ENCODE measurements around the gene NRF1. TPM values are rescaled to one million over a fixed set of nuclear protein-coding genes. Genes with fewer than 3 reads are reported as not detected.

Gene NRF1
- total RNA-seq, 3 donors from 2014 or later = 13.3 to 21.8 (median 17.4) TPM

GRCh38 chr7:129762387-129762969 is 151.0 kb downstream of the NRF1 start:
- H3K36me3 ChIP-seq (ENCODE audit: low read depth) = no peaks in the 10 kb centered on the region
- DNase-seq (no peak), ATAC-seq (no peak)
- no peak for TF ChIP-seq CTCF (IDR thresholded peaks at IDR 0.05)
- H3K4me1 ChIP-seq (ENCODE audit: low read depth) = no peaks in the 10 kb centered on the region
- intact Hi-C loops (cut with DNase I, micrococcal nuclease) = no loop called here
- no peak overlapping the region for H3K4me3 ChIP-seq
- H3K9me3 ChIP-seq = no peaks in the 10 kb centered on the region

GRCh38 chr7:129764247-129765084 is 152.9 kb downstream of the NRF1 start:
- intact Hi-C loops (cut with DNase I, micrococcal nuclease) = no loop called here
- H3K36me3 ChIP-seq (ENCODE audit: low read depth) = no peaks in the 10 kb centered on the region

GRCh38 chr7:129765352-129765751 is 153.8 kb downstream of the NRF1 start:
- intact Hi-C loops (cut with DNase I, micrococcal nuclease) = no loop called here
- no peak for ATAC-seq
- no peak for DNase-seq
- H3K4me1 ChIP-seq (ENCODE audit: low read depth) = no peaks in the 10 kb centered on the region
- no peaks in the 10 kb centered on the region for H3K36me3 ChIP-seq (ENCODE audit: low read depth)
- no peaks in the 10 kb centered on the region for H3K9me3 ChIP-seq
- H3K4me3 ChIP-seq = no peak overlapping the region
- TF ChIP-seq CTCF (IDR thresholded peaks at IDR 0.05) = no peak

More at GRCh38 chr7:129764247-129765084, 152.9 kb downstream of the NRF1 start:
- DNase-seq = no peak
- H3K4me1 ChIP-seq (ENCODE audit: low read depth) = no peaks in the 10 kb centered on the region
- no peaks in the 10 kb centered on the region for H3K9me3 ChIP-seq
- no peak overlapping the region for H3K4me3 ChIP-seq
- no peak for TF ChIP-seq CTCF (IDR thresholded peaks at IDR 0.05)
- ATAC-seq = no peak

- no peak for DNase-seq
- TF ChIP-seq CTCF (IDR thresholded peaks at IDR 0.05) = no peak
- intact Hi-C loops (cut with DNase I, micrococcal nuclease) = no loop called here
- ATAC-seq = no peak
- H3K4me1 ChIP-seq (ENCODE audit: low read depth) = no peaks in the 10 kb centered on the region
- no peaks in the 10 kb centered on the region for H3K9me3 ChIP-seq
- no peak overlapping the region for H3K4me3 ChIP-seq
- no peaks in the 10 kb centered on the region for H3K36me3 ChIP-seq (ENCODE audit: low read depth)
Measured at GRCh38 chr7:129767120-129768015, 155.8 kb downstream of the NRF1 start.

- no peak for ATAC-seq
Measured at GRCh38 chr7:129768614-129769399, 157.3 kb downstream of the NRF1 start.

More at GRCh38 chr7:129768614-129769399, 157.3 kb downstream of the NRF1 start:
- no peaks in the 10 kb centered on the region for H3K9me3 ChIP-seq
- no peak overlapping the region for H3K4me3 ChIP-seq
- no peaks in the 10 kb centered on the region for H3K4me1 ChIP-seq (ENCODE audit: low read depth)
- TF ChIP-seq CTCF (IDR thresholded peaks at IDR 0.05) = no peak
- intact Hi-C loops (cut with DNase I, micrococcal nuclease) = no loop called here
- H3K36me3 ChIP-seq (ENCODE audit: low read depth) = no peaks in the 10 kb centered on the region
- no peak for DNase-seq

Measured in mucosa of descending colon (tissue), 3 donors.